Measurements from ENCODE around the gene SLC4A1.

SLC4A1 gene

DNA sequence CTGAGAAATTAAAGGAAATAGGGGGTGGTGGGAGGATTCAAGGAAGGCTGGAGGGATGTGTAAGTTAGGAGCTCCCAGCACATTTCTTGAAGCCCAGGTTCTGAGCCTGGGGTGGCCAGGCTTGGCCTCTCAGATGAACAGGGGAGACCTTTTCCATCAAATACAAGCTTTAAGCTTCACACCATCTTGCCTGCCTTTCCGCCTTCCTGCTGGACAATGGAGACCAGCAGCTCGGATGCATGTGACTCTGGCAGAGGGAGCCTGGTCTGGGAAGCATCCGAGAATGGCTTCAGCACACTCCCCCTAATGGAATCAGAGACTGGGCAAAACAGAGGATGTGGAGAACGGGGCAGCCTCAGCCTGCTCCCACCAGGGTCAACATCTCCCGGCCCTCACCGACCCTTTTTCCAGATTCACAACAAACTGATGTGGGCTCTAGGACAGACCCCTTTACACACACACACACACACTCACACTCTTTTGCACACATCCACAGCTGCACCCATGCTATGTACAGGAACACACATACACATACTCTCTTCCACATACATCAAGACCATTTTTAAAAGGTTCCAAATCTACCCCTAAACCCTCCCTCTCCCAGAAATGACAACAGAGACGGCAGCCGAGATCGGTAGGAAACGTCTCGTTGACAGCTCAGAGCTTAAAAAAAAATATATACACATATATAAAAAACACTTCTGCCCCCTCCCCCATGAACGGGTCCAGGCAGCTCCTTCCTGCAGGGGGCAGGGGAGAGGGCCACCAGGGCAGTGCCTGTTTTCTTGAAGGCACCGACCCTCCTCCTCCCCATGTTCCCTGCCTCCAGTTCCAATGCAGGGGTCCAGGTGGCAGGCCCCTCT, 61.7 kb downstream of the SLC4A1 start:
- DNase-seq (ENCODE audit: low spot score): no peak

DNA sequence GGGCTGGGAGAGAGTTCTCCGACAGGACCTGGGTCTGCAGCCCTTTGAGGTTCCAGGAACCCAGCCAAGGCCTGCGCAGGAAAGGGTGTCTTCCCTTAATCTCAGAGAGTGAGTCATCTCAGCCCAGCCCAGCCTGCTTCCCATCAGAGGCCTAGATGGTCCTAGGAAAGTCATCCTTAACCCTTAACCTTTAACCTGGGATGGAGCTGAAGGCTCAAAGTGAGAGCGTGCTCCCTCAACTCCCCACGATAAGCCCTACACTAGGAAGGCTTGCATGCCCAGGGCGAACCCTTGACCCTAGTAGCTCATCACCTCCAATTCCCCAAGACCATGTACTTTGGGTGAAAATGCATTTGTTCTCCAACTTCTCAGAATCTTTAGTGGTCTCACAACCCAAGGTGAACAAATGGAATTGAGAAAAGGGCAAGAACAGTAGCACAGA, 63.5 kb downstream of the SLC4A1 start:
- DNase-seq (ENCODE audit: low spot score): no peak

DNA sequence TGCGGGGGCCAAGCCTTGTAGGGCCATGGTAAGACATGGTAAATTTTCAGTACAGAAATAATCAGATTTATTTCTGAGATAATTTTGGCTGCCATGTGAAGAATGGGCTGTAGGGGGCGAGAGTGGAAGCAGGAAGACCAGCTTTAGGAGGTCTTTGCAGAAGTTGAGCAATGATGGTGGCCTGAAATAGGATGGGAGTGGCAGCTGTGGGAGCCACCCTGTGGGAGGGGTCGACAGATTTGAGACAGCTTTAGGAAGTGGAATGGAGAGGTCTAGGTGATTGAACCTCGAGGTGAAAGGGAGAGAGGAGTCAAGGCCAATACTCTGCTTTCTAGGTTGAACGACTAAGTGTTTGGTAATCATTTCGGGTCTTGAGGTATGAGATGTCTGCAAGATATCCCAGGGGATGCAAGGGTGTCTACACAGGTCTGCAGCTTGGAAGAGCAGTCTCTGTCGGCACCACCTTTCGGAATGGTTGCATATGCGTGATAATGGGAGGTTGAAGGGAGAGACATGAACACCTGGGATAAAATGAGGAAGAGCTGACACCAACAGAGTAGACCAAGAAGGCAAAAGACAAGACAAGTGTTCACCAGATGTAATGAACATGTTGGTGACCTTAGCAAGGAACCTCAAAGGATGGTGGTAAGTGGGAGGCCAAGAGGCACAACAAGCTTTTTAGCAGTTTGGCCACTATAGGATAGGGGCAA, 64.0 kb downstream of the SLC4A1 start:
- peak; percentile 64 for DNase-seq (ENCODE audit: low spot score)

DNA sequence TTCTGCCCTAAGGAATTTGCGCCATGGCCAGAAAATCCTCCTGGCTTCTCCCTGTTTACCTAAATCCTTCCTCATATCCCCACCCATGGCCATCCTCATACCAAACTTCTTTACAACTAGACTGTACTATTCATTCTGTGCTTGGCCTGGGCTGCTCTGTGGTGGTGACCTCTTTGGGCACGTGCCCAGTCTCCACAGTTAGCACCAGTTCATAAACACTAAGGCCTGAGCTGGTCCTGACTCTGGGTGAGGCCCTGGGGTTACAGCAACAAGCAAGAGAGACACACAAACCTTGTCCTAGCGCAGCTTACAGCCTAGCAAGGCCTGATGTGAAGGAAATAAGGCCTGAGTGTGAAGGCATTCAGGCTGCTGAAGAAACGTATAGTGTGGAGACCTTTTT, 65.2 kb downstream of the SLC4A1 start:
- DNase-seq (ENCODE audit: low spot score): no peak

DNA sequence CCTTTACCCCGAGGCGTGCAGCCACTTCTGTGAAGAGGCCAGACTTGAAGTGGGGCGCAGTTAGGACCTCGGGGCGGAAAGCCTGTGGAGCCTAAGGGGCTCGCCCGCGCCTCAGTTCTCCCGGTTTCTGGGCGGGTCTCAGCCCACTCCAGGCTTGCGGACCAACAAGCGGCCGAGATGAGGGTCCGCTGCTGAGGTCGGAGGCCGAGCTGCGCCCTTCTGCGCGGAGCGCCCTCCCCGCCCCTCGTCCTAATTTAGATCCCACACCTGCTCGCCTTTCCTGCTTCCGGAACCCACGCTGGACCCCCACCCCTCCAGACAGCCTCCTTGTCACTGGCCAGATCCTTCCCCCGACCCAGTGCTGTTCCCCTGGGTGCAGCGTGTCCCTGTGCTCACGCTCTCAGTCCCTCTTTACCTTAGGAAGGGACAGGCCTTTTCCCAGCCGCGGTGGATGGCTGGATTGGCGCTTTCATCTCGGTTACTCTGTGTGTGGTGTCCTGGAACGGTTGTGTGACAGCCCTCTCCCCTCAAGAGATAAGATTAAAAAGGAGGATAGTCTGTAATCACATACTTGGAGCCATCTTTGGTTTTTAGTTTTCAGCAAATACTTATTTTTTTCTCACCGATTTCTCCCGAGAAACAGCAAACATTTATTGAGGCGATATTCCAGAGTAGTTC, 67.3 kb downstream of the SLC4A1 start:
- DNase-seq (ENCODE audit: low spot score): no peak

DNA sequence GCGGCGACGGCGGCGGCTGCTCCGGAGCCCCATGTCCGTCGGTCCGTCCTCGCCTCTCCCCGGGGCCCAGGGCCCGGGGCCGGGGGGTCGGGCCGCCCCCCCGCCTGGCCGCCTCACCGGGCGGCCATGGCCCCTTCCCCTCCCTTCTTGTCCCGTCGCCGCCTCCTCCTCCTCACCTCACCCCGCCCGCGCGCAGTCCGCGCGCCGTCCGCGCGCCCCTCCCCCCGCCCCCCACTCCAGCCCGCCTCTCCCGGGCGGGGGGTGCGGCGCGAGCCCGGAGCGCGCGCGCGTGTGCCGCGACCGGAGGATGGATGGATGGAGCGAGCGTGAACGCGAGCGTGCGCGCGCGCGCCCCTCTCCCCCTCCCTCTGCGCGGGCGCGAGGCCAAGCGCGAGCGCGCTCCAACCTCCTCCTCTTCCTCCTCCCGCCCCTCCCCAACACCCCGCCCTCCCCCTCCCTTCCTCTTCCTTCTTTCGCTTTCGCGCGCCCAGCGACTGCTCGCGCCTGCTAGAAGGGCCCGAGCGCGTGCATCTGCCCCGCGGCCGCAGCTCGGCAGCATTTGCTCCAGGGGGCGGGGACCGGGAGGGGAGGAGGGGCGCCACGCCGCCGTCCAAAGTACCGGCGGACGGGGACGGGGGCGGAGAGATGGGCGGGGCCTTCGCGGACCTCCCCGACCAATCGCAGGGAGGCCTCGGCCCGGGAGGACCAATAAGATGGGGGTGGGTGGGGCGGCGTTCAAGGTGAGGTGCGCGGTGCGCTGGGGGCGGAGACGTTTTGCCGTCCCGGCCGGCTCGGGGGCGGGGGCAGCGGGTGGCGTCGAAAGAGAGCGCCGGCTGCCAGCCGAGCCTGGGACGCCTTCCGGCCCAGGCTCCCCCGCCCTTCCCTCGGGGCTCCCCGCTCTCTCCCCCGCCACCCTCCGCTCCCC, 68.1 kb downstream of the SLC4A1 start, which contains the start of gene ATXN7L3:
ATXN7L3 (minus strand) TSS at position 332 of the 925 bp plus-strand sequence. CDS start 1,814 bp downstream, outside the sequence.
- DNase-seq (ENCODE audit: low spot score): peak; percentile 94

DNA sequence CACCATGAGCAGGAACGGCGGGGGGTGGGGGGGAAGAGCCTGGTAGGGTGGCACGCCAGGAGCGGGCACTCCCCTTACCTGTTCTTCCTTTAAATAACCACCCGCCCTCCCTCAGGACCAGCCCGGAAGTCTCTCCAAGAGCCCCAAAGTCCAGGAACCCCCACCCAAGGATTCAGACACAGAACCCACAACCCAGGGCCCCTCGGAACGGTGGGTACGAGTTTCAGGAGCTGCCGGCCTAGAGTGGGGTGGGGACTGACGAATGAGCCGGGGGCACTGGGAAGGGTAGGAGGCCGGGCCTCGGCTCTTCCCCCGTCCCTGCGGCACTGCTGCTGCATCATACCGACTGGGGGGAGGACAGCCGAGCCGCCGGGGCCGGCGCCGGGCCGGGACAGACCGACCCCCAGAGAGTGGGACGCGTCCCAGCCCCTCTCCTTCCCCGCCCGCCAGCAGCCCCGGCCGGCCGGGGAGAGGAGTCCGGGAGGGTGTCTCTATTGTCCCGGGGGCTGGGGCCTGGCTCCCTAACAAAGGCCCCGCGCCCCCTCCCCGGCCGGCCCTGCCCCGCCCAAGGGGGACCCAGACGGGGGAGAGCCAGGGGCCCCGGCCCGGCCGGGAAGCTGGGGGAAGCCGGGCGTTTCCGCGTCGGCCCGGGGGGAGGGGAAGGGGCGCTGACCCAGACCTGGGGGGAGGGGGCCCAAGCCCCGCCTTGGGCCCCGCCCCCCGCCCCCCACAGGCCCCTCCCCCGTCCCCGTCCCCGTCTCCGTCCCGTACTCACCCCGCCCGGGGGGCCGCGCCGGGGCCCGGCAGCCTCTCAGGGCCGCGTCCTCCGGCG, 69.0 kb downstream of the SLC4A1 start:
- no peak for DNase-seq (ENCODE audit: low spot score)

All from kidney capillary endothelial cell (primary cell).